Rectal smooth muscle tissue (tissue), 1 donor: ENCODE data around the gene NCS1.
A peak's percentile ranks its signal among the peaks of the same experiment; 100 is the strongest.

Source experiments
- H3K27ac ChIP-seq: one replicate; pipeline ENCODE4 v1.7.0; 2013; ENCODE audit warnings: low read depth, low read length, inconsistent platforms
- H3K27me3 ChIP-seq: one replicate; pipeline ENCODE4 v1.7.0; 2013; ENCODE audit warnings: low read length; ENCODE audit not compliant: control insufficient read depth, insufficient read depth
- H3K36me3 ChIP-seq: one replicate; pipeline ENCODE4 v1.7.0; 2013; ENCODE audit warnings: low read length; ENCODE audit not compliant: control insufficient read depth, insufficient read depth
- H3K4me1 ChIP-seq: one replicate; pipeline ENCODE4 v1.7.0; 2013; ENCODE audit warnings: low read length; ENCODE audit not compliant: control insufficient read depth, insufficient read depth
- H3K4me3 ChIP-seq: one replicate; pipeline ENCODE4 v1.7.0; 2013; ENCODE audit warnings: low read length
- H3K9ac ChIP-seq: one replicate; pipeline ENCODE4 v1.7.0; 2013; ENCODE audit warnings: low read length

The NCS1 gene

DNA sequence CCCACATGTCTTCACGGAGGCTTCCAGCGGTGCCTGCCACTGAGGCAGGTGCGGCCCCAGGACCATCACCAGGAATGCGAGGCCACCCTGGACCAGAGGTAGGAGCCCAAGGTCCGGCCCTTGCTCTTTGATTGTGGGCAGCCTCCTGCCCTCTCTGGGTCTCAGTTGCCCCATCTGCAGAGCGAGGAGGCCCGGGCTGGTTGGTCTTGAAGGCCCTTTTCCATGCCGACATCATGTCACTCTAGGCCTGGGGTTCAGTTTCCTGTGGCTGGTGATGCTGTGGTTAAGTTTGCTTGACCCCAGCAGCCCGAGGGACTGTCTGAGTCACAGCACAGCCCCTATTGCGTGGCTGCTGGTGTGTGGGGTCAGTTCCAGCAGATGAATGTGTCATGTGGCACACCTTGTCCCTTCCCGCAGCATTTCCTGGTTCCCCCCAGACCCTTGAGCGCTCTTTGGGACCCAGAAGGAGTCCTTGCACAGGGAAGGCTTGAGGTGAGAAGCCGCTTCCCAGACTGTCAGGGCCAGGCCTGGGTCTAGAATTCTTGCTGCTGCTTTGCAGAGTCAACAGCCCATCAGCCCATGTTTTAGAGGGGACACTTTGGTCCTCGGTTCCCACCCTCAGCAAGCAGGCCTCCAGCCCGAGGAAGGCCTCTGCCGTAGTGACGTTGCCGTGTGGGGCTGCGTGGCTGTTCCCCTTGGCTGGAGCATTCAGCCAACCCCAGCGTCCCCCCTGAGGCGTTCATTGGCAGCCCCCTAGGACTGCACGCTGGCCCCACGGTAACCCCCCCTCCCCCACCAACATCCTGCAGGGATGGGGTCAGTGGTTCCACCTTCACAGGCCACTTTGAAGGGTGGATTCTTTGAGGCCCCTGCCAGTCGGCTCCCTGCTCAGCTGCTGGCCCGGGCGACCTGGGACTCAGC is 62.4 kb downstream of the NCS1 start:
- Histone ChIP-seq H3K9ac (no peak overlapping the region), H3K27me3 (no peaks in the 10 kb centered on the region), H3K36me3 (no peaks in the 10 kb centered on the region), H3K27ac (peak overlapping the region; percentile 80), H3K4me3 (no peak overlapping the region), H3K4me1 (peaks cover 25% of the 10 kb centered on the region)

DNA sequence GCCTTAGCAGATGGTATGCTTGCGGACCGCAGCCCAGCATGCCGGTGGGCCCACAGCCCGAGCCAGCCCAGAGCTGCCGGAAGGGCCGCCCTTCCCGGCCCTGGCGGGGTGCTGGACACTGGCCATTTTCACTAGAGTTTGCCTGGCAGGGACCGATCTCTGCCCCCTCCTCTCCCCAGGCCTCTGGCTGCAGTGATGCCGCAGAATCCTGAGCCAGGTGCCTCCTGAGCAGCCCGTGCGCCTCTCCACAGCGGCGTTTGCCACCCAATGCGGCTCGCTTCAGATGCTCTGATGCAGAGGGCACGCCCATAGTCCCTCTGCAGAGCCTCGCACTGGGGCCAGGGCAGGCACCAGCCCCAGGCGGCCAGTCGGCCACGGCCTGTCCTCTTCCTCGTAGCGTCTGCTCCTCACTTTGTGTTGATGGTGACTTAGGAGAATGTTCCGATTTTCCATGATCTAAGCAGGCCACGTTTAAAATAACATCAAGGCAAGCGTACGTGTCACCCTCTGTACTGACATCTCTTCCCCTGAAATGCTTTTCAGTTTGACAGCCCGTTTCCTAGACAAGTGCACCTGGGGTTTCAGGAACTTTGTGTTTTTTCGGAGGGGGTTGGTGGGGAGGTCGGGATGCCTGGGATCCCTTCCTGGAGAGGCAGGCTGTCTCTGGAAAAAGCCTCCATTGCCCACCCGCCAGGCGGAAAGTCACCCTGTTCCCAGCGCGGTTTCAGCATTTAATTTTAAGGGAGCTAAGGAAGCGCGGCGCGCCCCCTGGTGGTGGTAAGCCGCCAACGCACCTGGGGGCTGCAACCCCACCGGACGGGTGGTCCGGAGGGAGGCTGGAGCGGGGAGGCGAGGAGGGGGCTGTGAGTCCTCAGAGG is 63.6 kb downstream of the NCS1 start:
- Histone ChIP-seq H3K4me1 (peaks cover 29% of the 10 kb centered on the region), H3K27me3 (no peaks in the 10 kb centered on the region), H3K4me3 (peak overlapping the region; percentile 2), H3K36me3 (no peaks in the 10 kb centered on the region), H3K9ac (no peak overlapping the region), H3K27ac (peak overlapping the region; percentile 80)

DNA sequence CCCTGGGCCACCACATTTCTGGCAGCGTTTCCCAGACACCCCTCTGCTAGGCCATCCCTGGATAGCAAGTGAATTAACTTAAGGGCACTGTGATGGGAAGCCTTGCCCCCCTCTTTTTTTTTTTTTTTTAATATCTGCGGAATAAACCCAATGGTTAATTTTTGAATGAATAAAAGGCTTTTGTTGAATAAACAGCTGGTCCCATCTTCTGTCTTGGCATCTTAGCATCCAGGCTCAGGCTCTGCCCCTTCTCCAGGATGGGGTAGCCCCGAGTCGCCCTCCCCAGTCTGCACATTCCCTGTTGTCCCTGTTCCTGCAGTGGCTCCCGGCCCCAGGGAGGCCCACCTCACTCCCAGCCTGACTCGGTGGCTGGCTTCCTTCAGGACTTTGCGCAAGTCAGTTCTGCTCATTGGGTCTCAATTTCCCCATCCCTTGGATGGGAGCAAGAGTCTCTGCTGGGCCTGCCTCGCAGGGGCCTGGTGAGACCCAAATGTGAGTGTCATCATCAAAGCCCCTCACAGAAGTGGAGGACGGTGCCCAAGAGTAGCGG is 64.3 kb downstream of the NCS1 start:
- no peak overlapping the region for H3K9ac ChIP-seq
- H3K27me3 ChIP-seq: no peaks in the 10 kb centered on the region
- H3K4me3 ChIP-seq: no peak overlapping the region
- H3K27ac ChIP-seq: peak overlapping the region; percentile 80
- H3K4me1 ChIP-seq: peaks cover 29% of the 10 kb centered on the region
- H3K36me3 ChIP-seq: no peaks in the 10 kb centered on the region

DNA sequence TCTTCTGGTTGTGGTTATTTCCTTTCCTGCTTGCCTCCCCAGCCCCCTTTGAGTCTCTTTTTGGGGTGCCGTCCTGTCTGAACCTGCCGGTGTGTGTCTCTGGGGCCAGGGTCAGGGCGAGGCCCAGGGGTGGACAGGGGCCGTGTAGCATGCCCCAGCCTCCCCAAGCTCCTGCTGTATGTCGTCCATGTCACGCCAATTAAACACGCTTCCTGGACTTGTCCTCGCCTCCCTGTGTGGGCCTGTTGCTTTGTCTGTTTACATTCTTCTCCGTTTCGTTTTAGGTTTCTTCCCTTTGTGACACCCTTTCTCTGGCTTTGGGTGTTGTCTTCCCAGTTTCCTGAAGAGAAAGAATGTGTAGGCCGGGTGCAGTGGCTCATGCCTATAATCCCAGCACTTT is 64.9 kb downstream of the NCS1 start:
- Histone ChIP-seq H3K27me3 (no peaks in the 10 kb centered on the region), H3K9ac (no peak overlapping the region), H3K4me1 (peaks cover 29% of the 10 kb centered on the region), H3K27ac (peak overlapping the region; percentile 80), H3K36me3 (no peaks in the 10 kb centered on the region), H3K4me3 (no peak overlapping the region)

DNA sequence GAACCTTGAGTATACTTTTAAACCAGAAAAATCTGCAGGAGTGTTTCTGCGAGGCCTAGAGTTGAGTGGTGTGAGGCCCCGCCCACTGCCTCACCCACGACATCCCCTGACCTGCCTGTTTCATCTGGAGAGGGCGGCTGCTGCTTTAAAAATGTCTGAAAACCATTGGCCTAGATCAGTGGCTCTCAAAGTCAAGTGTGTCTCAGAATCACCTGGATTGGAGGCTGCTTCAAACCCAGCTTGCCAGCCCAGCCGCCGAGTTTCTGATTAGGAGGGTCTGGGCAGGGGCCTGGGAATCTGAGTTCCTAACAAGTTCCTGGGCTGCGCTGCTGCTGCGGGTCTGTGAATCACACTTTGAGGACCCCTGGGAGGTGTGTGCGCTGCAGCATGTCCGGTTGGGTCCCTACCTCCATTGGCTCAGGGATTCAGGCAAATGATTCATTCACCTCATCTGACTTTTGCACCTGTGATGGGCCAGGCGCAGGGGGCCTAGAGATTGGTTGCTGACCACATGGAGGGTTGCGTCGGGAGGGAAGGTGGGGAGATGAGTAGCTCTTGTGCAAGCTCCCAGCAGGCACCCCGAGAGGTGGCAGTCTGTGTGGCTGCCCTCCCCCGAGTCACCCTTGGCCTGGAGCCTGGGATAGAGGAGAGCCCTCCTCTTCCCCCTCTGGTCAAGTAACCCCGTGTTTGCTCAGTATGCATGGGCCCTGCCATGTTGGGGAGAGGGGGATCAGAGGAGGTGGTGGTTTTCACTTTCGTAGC is 65.7 kb downstream of the NCS1 start:
- H3K27me3 ChIP-seq: no peaks in the 10 kb centered on the region
- no peak overlapping the region for H3K4me3 ChIP-seq
- H3K36me3 ChIP-seq: no peaks in the 10 kb centered on the region
- peak overlapping the region; percentile 80 for H3K27ac ChIP-seq
- H3K9ac ChIP-seq: no peak overlapping the region
- H3K4me1 ChIP-seq: peaks cover 31% of the 10 kb centered on the region

DNA sequence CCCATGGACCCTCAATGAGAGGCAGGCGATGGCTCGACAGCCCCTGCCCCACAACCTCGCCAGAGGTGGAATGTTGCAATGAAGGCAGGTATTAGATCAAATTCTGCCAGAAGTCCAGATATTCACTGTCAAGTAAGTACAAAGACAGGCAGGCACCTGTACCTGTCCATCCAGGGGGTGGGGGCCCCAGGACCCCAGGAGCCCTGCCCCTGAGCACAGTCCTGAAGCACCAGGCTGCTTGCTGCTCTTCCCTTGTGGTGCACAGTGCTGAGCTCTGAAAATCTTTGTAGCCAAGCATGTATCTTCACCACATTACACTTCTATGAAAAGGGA is 67.1 kb downstream of the NCS1 start:
- H3K4me1 ChIP-seq: peaks cover 34% of the 10 kb centered on the region
- peak overlapping the region; percentile 18 for H3K27ac ChIP-seq

DNA sequence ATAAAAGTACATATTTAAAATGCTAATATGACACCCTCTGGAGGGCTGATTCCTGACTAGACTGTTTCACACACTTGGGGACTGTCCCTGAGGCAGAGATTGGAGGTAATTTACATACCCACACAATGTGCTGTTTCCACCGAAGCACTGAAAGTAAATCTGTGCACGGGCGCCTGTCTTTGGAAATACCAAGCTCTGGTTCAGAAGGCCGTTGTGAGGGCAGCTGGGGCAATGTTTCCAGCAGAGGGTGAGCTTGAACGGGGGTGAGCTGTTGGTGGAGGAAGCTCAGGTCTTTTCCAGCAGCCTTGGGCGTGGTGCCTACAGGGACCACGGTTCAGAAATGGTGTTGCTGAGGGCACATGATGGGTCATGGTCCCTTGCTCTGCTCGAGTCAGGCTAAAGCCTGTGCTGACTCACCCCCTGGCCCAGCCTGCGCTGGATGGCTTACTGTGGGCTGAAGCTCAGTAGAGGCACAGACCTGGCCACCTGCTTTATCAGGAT is 67.6 kb downstream of the NCS1 start:
- Histone ChIP-seq H3K4me3 (no peak overlapping the region), H3K36me3 (no peaks in the 10 kb centered on the region), H3K27ac (peak overlapping the region; percentile 18), H3K27me3 (no peaks in the 10 kb centered on the region), H3K9ac (no peak overlapping the region), H3K4me1 (peaks cover 34% of the 10 kb centered on the region)

More for the DNA sequence above, 67.1 kb downstream of the NCS1 start:
- Histone ChIP-seq H3K9ac (no peak overlapping the region), H3K27me3 (no peaks in the 10 kb centered on the region), H3K4me3 (no peak overlapping the region), H3K36me3 (no peaks in the 10 kb centered on the region)

DNA sequence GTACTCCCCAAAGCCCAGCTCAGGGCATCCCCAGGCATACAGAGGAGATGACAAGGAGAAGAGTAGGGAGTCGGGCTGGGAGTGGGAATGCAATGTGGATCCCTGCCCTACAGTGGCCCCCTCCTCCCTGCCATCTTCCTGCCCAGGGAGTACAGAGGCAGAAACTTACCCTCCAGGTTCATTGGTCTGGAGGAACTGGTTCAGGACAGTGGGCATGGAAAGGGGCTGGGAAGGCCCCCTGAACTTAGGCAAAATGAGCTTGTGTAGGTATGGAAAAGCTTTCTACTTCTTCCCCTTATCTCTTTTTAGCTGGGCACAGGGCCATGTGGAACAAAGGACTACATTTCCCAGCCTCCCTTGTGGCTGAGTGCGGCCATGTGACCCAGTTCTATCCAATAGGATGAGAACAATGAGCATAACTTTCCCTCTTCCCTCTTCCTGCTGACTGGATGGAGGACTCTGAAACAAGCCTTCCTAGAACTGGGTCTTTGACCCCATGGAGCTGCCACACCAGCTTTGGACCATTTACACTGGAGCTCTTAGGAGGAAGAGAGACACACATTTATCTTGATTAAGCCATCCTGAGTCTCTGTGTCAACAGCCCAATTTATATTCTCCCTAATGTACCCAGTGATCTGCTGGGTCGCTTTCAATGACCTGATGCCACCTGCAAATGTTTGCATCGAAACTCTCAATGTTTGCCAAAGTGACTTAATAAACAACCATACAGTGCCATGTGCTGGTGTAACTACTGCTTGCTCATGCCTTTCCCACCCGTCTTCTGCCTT is 68.4 kb downstream of the NCS1 start:
- H3K4me3 ChIP-seq: no peak overlapping the region
- H3K27me3 ChIP-seq: no peaks in the 10 kb centered on the region
- H3K9ac ChIP-seq: no peak overlapping the region
- H3K27ac ChIP-seq: peak overlapping the region; percentile 18
- no peaks in the 10 kb centered on the region for H3K36me3 ChIP-seq
- H3K4me1 ChIP-seq: peaks cover 29% of the 10 kb centered on the region

DNA sequence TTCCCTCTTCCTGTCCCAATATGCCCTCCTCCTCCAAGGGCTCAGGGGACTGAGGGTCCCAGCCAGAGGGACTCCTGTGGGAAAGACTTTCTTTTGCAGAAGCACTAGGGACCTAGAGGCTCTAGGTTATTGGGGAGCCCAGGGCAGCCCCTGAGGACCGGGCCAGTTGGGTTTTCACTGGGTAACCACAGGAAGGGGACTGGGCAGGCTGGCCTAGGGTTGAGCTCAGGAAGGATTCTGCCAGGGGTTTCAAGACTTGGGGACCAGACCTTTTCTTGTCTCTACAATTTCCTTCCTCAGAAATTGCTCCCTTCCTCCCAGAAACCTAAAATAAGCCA is 69.0 kb downstream of the NCS1 start:
- Histone ChIP-seq H3K9ac (no peak overlapping the region), H3K27me3 (no peaks in the 10 kb centered on the region), H3K27ac (no peak overlapping the region), H3K4me1 (peaks cover 25% of the 10 kb centered on the region), H3K4me3 (no peak overlapping the region), H3K36me3 (no peaks in the 10 kb centered on the region)

DNA sequence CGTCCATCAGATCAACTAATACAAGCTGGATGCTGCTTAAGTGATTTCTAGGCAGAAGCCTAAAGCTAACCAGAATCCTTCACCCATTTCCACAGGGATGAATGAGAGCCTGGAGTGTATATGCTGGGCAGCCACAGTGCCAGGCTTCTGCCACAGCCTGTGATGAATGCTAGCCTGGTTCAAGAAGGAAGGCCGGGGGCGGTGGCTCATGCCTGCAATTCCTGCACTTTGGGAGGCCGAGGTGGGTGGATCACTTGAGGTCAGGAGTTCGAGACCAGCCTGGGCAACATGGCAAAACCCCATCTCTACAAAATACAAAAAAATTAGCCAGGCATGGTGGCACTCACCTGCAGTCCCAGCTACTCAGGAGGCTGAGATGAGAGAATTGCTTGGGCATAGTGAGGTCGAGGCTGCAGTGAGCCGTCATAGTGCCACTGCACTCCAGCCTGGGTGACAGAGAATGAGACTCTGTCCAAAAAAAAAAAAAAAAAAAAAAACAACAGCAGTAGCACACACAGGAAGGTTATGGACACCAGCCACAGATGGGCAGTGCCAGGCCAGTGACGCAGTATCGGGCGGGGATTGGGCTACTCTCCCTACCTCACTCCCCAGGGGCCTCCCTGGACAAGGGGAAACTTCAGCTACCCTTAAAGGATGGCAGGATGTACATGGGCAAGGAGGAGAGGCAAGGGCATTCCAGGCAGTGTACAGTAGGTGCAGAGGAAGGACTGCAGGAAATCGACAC is 70.2 kb downstream of the NCS1 start:
- Histone ChIP-seq H3K9ac (no peak overlapping the region), H3K27me3 (no peaks in the 10 kb centered on the region), H3K4me1 (peaks cover 14% of the 10 kb centered on the region), H3K36me3 (no peaks in the 10 kb centered on the region), H3K27ac (peak overlapping the region; percentile 37), H3K4me3 (peak overlapping the region; percentile 37)
